Stimulated activated CD8-positive, alpha-beta memory T cell treated with anti-CD3 and anti-CD28 coated beads, Interleukin-7, amount 100 ng/mL, for 1 hour (primary cell): ENCODE data around the gene LSM11.

Experiments used
- DNase-seq, 2 donors: peaks; one replicate each; pipeline ENCODE4 v3.0.0-alpha.2; 2020; ENCODE audit warnings: low read depth in 2 of 2

Gene LSM11

DNA sequence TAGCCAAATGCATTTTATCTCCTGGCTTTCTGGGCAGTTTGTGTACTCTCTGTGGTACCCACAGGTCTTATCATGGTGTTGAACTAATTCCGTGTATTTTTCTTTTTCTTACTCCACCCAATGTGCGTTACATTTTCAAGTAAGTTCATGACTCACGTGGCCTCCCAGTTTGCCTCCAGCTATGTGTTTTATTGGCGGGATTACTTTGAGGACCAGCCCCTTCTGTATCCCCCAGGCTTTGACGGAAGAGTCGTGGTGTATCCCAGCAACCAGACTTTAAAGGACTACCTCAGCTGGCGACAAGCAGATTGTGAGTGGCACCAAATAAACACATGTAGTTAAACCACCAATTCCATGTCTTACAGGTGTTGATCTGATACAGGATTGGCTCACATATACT, 9.1 kb upstream of the LSM11 start:
- DNase-seq, result no peak

- DNase-seq, result no peak
Observed at GRCh38 chr5:157735991-157736390, 7.5 kb upstream of the LSM11 start.

DNA sequence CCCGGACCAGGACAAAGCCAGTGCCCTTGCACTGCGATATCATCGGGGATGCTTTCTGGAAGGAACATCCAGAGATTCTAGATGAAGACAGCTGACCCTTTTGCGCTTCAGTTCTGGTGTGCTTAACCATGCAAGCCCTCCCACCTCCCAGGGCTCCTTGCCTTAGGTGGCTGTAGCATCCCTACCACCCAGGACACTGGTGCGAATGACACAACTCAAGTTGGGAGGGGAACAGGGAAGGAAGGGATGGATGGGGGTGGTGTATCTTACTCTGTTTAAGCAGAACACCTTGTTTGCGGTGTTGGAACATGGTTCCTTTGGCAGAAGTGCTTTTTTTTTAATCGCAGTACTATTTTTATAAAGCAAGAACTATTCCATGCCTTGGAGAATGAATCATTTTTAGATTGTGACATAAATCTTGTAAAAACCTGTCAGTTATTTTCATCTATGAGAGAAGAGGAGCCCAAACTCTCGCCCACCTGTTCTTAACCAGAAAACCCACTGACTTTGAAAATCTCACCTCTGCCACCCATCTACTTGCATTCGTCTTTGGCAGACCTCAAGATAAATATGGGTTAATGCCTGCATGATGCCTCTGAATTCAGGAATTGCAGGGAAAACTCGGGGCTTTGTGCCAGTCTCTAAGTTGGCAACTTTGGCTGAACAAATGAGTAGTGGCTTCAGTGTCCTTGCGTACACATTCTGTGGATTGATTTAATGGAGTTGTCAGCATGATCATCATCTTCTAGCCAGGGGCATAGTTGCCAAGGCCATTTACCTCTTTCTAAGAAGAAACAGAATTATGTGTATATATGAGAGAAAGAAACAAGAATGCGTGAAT, 3.9 kb upstream of the LSM11 start:
- no peak for DNase-seq

DNA sequence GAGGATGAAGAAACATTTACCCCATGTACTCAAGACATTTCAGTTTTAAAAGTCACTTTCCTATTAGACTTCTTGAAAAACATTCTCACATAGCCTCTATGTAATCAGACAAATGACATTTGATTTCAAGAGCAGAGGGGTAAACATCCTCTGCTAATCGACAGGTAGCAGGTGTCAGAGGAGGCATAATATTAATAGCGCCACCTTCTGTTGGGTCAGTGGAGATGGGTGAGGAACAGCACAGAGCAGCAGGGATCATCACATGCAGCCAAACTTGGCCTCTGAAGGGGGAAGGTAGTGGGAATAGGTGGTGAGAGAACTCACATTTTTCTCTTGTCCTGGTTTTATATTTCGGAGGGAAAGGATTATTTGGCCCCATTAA, 3.3 kb upstream of the LSM11 start:
- DNase-seq, result no peak

DNA sequence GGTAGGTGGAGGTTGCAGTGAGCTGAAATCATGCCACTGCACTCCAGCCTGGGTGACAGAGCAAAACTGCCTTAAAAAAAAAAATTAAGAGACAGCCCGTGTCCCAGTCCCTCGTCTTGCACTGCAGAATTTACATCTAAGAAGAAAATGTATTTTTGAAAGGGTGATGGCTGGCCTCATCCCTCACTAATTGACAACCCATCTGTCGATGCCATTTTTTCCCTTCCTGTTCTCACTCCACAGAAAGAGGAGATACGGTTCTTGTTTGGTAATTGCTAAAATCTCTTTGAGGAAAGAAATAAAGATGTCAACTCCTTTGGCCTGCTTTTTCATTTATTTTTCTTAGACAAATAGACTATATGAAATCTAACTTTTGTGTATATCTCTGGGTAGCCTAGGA, 2.4 kb upstream of the LSM11 start:
- no peak for DNase-seq

GRCh38 chr5:157744051-157745011, 819 bp downstream of the LSM11 start:
- DNase-seq, result no peak

DNA sequence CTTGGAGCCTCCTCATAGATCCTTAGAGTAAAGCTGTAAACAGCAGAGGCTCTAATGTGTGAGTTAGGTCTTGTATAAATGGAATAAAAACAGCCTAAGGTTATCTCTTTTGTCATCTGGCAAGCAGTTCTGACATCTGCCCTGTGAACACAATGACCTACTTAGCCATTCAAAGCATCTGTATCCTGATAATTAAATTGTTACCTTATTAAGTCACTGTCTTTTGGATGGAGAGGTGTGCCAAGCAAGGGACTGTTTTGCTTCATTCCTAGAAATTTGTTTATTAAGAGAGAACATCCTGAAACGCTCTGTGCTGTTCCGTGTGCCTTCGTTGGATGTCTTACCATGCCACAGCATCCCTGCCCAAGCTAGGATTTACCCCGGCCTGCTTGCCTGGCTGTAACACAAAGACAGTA, 1.5 kb downstream of the LSM11 start:
- DNase-seq, result no peak

DNA sequence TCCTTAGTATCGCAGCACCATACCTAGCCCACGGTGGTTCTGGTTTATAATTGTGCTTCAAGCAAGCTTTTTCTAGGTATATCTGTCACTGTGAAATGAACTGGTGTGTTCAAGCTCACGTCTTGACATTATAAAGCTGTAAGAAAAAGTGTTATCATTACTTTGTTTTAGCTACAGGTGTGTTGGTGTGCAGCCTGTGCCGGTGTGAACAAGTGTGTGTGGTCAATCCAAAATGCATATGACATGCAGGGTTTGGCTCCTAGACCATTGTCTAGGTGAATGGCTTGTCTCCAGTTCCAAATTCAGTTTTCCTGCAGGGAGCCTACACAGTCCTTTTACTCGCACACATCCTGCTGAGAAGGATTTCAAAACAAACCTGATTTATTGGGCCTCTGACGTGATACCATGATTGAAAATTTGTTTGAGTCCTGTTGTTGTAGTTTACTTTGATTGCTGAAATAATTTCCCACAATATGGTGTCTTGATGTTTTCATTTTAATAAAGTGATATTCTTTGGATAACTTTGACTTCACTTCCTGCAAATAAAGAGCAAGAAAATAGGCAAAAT, 3.7 kb downstream of the LSM11 start:
- no peak for DNase-seq

GRCh38 chr5:157747766-157748700, 4.5 kb downstream of the LSM11 start:
- DNase-seq, result no peak

DNA sequence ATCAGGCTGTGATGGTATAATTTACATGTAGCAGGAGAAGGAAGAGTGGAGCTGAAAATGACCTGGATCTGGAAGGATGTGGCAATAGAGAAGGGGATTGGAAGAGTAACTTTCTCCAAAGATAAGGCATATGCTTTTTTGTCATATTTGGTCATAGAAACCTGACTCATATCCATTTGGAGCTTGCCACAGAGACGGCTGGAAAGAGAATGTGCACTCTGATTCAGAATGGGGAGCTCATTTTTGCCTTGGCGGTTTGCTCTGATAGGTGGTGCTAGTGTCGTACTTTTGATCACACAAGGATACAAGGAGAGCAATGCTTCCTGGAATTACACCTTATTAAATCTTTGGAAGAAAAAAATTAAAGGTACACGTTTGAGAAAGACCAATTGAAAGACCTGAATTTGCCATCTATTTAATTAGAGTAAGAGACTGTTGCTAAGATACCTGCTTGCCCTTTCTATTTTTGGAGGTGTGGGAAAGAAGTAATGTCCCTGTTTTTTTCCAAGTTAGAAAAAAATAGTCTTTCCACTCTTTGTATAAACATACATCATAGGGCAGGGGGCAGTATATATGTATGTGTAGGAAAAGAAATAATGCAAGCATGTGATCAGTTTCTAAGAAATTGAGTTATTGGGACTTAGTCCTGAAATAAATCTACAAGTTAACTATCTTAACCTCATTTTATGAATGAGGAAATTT, 5.4 kb downstream of the LSM11 start:
- DNase-seq, result no peak

- DNase-seq, result no peak
Observed at GRCh38 chr5:157749462-157749799, 5.9 kb downstream of the LSM11 start.

GRCh38 chr5:157750320-157750719, 6.8 kb downstream of the LSM11 start:
- no peak for DNase-seq

- no peak for DNase-seq
Observed at GRCh38 chr5:157756122-157756521, 12.6 kb downstream of the LSM11 start.

DNA sequence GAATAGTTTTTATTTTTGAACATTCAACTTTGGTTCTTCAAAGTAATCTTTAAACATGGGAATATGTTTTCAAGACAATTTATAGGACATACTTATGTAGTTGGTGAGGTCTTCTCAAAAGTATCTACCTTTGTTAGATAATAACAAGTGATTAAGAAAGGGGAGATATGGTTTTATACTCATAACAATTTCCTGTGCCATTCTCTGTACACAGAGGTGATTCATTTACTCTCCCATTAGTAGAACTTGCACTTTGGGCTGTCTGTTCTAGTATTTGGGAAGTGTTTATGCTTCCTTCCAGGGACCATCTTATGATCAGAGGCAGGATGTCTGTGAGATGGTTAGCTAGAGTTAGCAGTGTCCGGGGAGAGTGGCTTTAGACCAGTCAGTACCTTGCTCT, 15.2 kb downstream of the LSM11 start:
- DNase-seq, result no peak

DNA sequence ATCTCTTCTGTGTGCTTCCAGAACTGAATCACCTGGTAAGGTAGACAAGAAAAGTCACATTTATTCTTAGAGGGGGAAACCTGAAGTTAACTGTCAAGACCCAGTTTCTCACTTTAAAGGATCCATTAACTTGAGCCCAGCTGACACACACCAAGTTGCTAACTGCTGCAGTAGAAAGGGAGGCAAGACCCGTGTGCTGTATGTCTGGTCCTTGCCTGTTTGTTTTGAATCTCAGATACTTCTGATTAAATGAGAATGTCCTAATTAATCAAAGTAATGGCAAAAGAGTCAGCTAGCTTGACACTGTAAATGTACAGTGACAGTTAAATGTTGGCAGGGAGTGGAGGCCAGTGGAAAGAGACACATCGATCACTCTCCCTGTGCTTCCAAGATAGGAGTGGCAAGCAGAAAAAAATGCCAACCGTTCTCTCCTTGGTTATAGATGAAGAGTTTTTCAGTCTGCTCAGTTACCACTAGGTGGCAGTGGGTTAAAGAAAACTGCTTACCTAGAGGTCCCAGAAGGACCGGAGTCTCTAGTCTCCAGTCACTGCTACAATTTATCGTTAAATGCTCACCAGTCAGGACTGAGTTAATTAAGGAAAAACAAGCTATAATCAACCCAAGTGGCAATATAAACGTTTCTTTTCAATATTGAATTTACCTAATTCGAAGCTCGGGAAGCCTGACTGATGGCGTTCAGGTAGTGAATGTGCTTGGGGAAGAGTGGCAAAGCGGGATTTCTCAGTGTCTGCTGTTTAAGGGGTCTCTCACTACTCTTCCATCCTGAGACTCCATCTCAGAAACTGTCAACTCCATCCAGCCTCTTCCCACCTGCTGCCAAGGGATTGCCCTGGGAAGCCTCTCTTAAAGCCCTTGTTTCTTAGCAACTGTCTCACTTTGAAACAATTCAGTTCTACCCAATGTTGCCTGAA, 18.4 kb downstream of the LSM11 start:
- DNase-seq, result no peak

DNA sequence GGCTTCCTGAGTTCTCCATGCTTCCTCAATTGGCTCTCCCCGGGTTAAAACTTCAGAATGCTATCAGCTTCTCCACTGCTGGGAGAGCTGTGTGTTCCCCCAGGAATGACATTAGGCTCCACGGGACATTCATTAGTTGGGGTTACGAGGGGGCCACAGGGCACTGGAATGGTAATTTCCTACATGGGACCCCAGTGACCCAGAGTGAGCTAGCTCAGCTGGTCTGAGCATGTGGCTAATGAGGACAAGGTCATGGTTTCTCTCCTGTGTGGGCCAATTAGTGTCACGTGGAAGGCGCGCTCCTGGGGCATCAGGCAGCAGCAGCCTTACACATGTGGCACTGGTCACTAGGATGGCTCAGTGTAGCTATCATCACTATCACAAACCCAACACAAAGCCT, 21.0 kb downstream of the LSM11 start:
- DNase-seq, result no peak

DNA sequence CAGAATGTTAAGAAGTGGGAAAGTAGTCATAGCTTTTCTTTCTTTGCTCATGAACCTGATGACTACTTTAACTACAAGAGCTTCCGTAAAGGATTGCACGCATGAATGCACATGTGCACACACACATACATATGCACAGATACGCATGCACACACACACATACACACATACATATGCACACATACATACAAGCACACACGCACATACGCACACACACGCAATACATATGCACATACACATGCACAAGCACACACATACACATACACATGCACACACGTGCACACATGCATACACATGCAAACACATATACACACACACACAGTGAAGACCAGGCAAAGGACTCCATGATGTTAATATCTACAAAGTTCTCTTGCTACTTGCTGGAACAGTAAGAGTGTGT, 22.9 kb downstream of the LSM11 start:
- no peak for DNase-seq

GRCh38 chr5:157766902-157767301, 23.4 kb downstream of the LSM11 start:
- DNase-seq, result no peak

GRCh38 chr5:157767689-157768088, 24.2 kb downstream of the LSM11 start:
- no peak for DNase-seq

- DNase-seq, result no peak
Observed at GRCh38 chr5:157770665-157771064, 27.2 kb downstream of the LSM11 start.
